PFSK-1 (cell line): ENCODE measurements around the gene RABGAP1L.

ENCODE experiments used
- POLR2AphosphoS5 ChIP-seq: IDR thresholded peaks from 2 replicates; pipeline ENCODE4 v1.6.1; 2012; ENCODE audit warnings: low read depth, mild to moderate bottlenecking, control low read depth, low read length, moderate library complexity
- REST ChIP-seq, 2 experiments: IDR thresholded peaks; 2 replicates each; pipeline versions ENCODE4 v1.6.1 to v1.8.0; 2011 to 2012; ENCODE audit warnings: low read depth in 2 of 2, low read length in 2 of 2, control low read depth in 1 of 2, inconsistent platforms in 1 of 2, mild to moderate bottlenecking in 1 of 2, moderate library complexity in 1 of 2; ENCODE audit not compliant: insufficient read depth in 1 of 2
- SIN3A ChIP-seq: IDR thresholded peaks from 2 replicates; pipeline ENCODE4 v1.6.1; 2012; ENCODE audit warnings: mild to moderate bottlenecking, low read length, moderate library complexity, borderline replicate concordance; ENCODE audit not compliant: insufficient read depth
- TAF1 ChIP-seq: IDR thresholded peaks from 2 replicates; pipeline ENCODE4 v1.6.1; 2012; ENCODE audit warnings: low read length, control low read depth, borderline replicate concordance; ENCODE audit not compliant: insufficient read depth

- TF ChIP-seq REST (IDR thresholded peaks at IDR 0.05; ENCODE audit: insufficient read depth in 1 of 2, low read depth in 2 of 2, low read length in 2 of 2) (no peak), TAF1 (no peak), POLR2AphosphoS5 (no peak), SIN3A (no peak)
These were observed 464.2 kb downstream of the RABGAP1L start for GRCh38 chr1:174623324-174624035.
